ENCODE data around the gene CPVL. TPM values are rescaled to one million over a fixed set of nuclear protein-coding genes. Genes with fewer than 3 reads are reported as not detected.

The CPVL gene
- total and polyA plus RNA-seq, 2 of the 4 experiments (the other 2 are of a cell fraction): not detected

- H2AK5ac ChIP-seq (ENCODE audit: low read depth, low read length): no peak overlapping the region
- no peak overlapping the region for H2AK9ac ChIP-seq (replicated peaks; ENCODE audit: low read depth, low read length, poor library complexity)
- DNase-seq: no peak
- dilution Hi-C loops (cut with HindIII; ENCODE audit: low sequenced_read_pairs, unreplicated experiment): no loop called here
- no peak overlapping the region for H4K91ac ChIP-seq (ENCODE audit: insufficient read depth, low read depth, low read length)
- H3K36me3 ChIP-seq (ENCODE audit: control insufficient read depth, insufficient read depth, low read length): no peaks in the 10 kb centered on the region
- no peak overlapping the region for H2BK5ac ChIP-seq (ENCODE audit: low read depth, low read length, poor library complexity, severe bottlenecking)
- H3K23ac ChIP-seq (ENCODE audit: low read depth, low read length): no peak overlapping the region
- in situ Hi-C loops (cut with MboI; ENCODE audit: low sequenced_read_pairs): no loop called here
- POLR2A ChIA-PET (ENCODE audit: unreplicated experiment): no interaction called here
- H4K5ac ChIP-seq (ENCODE audit: low read depth, low read length): no peak overlapping the region
- no CpG with 5 or more reads among the region's 2 CpGs for WGBS, 2 experiments (ENCODE audit: extremely low coverage in 2 of 2, insufficient read length in 1 of 2)
- no peak overlapping the region for H3K9ac ChIP-seq (ENCODE audit: low read depth, low read length)
- intact Hi-C loops (cut with micrococcal nuclease): no loop called here
- TF ChIP-seq USF2 (IDR thresholded peaks at IDR 0.05; ENCODE audit: low read depth, low read length): no peak
- no peak for TF ChIP-seq MAFK (IDR thresholded peaks at IDR 0.05; ENCODE audit: low read depth, low read length)
- no peak for TF ChIP-seq NFE2L2 (IDR thresholded peaks at IDR 0.05; ENCODE audit: low read depth, low read length)
- TF ChIP-seq BHLHE40 (IDR thresholded peaks at IDR 0.05; ENCODE audit: low read depth, low read length): no peak
- TF ChIP-seq CHD1 (IDR thresholded peaks at IDR 0.05; ENCODE audit: low read depth, low read length): no peak
- TF ChIP-seq MAZ (IDR thresholded peaks at IDR 0.05; ENCODE audit: borderline replicate concordance, low read depth, low read length): no peak
- TF ChIP-seq MXI1 (IDR thresholded peaks at IDR 0.05; ENCODE audit: borderline replicate concordance, low read depth, low read length): no peak
- TF ChIP-seq SMC3 (IDR thresholded peaks at IDR 0.05; ENCODE audit: low read depth, low read length): no peak
- H2BK120ac ChIP-seq (ENCODE audit: low read depth, low read length): no peak overlapping the region
- H4K20me1 ChIP-seq (ENCODE audit: insufficient read depth, low read length): no peaks in the 10 kb centered on the region
- peaks cover 22% of the 10 kb centered on the region for H3K27me3 ChIP-seq (ENCODE audit: control insufficient read depth, insufficient read depth, low read length)
- no peak overlapping the region for H3K18ac ChIP-seq (ENCODE audit: low read depth, low read length)
- H3K4me2 ChIP-seq (ENCODE audit: low read depth, low read length): no peak overlapping the region
- H3K56ac ChIP-seq (ENCODE audit: extremely low read depth, insufficient read depth, low read length): no peak overlapping the region
- CTCF ChIA-PET: no interaction called here
- no peaks in the 10 kb centered on the region for H3K4me1 ChIP-seq (ENCODE audit: control insufficient read depth, insufficient read depth, low read length)
- H4K8ac ChIP-seq (ENCODE audit: low read depth in 2 of 2, low read length in 2 of 2): no peak overlapping the region
- no TSS peak for BruUV-seq (replicated peaks)
- no peaks in the 10 kb centered on the region for H3K9me3 ChIP-seq (ENCODE audit: control insufficient read depth, insufficient read depth, low read length)
- no peak overlapping the region for H2BK20ac ChIP-seq (ENCODE audit: low read depth, low read length)
- no peak overlapping the region for H3K14ac ChIP-seq (replicated peaks; ENCODE audit: low read depth, low read length)
- no peak overlapping the region for H3K4me3 ChIP-seq (ENCODE audit: insufficient read depth, low read depth, low read length)
- no peak overlapping the region for H2AFZ ChIP-seq (replicated peaks; ENCODE audit: low read length, poor library complexity)
- no peaks in the 10 kb centered on the region for H3K79me1 ChIP-seq (ENCODE audit: low read depth in 1 of 2, low read length in 2 of 2)
- no peak for ATAC-seq (ENCODE audit: low read depth)
- no peak overlapping the region for H3K27ac ChIP-seq (ENCODE audit: insufficient read depth, low read length)
- no peak overlapping the region for H2BK15ac ChIP-seq (ENCODE audit: low read depth, low read length)
- no peak overlapping the region for H3K4ac ChIP-seq (ENCODE audit: low read depth, low read length)
- no peaks in the 10 kb centered on the region for H3K9me1 ChIP-seq (ENCODE audit: insufficient read depth, low read length)
Observed at GRCh38 chr7:29143751-29144150, 2.6 kb downstream of the CPVL start.

Data from IMR-90 (cell line).